GM19328 (cell line): ENCODE measurements around the gene SF3B6.
"Not testable (repeated sequence)": the region's sequence is repeated elsewhere in the genome, so short reads cannot be mapped to it uniquely, and the experiment has no call there.

ENCODE experiments used
- ATAC-seq: cut with Tn5 transposase; IDR thresholded peaks from one replicate; pipeline ENCODE4 v1.9.1; 2021; ENCODE audit warnings: mild to moderate bottlenecking, moderate library complexity; ENCODE audit not compliant: unreplicated experiment

SF3B6 gene

DNA sequence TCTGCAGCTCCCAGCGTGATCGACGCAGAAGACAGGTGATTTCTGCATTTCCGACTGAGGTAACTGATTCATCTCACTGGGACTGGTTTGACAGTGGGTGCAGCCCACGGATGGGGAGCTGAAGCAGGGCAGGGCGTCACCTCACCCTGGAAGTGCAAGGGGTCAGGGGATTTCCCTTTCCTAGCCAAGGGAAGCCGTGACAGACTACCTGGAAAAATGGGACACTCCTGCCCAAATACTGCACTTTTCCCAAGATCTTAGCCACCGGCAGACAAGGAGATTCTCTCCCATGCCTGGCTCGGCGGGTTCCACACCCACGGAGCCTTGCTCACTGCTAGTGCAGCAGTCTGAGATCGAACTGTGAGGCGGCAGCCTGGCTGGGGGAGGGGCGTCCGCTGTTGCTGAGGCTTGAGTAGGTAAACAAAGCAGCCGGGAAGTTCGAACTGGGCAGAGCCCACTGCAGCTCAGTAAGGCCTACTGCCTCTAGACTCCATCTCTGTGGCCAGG lies 19.1 kb upstream of the SF3B6 start:
- ATAC-seq, result not testable (repeated sequence)

DNA sequence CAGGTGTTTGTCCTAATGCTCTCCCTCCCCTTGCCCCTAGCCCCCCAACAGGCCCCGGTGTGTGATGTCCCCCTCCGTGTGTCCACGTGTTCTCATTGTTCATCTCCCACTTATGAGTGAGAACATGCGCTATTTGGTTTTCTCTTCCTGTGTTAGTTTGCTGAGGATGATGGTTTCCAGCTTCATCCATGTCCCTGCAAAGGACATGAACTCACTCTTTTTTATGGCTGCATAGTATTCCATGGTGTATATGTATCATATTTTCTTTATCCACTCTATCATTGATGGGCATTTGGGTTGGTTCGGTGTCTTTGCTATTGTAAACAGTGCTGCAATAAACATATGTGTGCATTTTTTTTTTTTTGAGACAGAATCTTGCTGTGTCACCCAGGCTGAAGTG lies 17.1 kb upstream of the SF3B6 start:
- ATAC-seq, result not testable (repeated sequence)

DNA sequence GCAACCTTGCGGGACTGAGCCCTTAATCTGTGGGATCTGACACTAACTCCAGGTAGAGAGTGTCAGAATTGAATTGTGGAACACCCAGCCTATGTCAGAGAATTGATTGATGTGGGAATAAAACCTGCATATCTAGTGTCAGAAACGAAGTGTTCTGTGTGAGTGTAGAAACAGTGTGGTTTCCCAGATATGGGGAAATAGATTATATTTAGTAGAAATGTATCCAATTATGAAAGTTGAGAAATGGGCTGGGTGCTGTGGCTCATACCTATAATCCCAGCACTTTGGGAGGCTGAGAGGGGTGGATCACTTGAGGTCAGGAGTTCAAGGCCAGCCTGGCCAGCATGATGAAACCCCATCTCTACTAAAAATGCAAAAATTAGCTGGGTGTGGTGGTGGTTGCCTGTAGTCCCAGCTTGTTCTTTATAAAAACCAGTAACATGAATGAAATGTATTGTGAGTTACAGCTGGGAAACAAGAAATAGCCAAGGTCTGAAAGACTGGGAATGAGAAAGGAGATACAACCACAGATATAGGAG lies 12.8 kb upstream of the SF3B6 start:
- no peak for ATAC-seq

DNA sequence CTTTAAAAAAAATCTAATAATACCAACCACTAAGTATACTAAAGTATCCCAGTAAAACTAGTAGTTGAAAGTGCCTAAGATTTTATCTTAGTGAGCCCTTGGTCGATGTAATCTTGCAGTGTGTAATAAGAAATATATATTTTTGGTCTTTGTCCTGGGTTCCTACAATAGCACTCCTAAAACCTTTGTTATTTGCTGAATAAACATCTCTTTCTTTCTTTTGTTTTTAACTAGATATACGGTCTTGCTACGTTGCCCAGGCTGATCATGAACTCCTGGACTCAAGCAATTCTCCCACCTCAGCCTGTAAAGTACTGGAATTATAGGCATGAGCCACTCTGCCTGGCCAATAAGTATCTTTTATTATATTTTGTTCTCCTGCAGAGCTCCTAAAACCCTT lies 10.9 kb upstream of the SF3B6 start:
- ATAC-seq, result no peak

DNA sequence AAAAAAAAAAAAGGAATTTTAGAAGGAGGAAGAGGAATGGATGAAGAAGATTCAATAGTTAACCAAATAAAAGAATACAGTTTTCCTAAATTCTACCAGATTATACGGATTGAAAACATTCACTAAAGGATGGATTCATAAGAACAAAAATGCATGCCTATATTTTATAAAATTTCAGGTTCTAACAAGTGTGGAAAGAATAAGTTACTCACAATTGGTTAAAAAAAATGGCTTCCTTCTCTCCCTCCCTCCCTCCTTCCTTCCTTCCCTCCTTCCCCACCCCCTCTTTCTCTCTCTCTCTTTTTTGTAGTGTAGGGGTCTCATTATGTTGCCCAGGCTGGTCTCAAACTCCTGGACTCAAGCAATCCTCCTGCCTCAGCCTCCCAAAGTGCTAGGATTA lies 10.1 kb upstream of the SF3B6 start:
- no peak for ATAC-seq

DNA sequence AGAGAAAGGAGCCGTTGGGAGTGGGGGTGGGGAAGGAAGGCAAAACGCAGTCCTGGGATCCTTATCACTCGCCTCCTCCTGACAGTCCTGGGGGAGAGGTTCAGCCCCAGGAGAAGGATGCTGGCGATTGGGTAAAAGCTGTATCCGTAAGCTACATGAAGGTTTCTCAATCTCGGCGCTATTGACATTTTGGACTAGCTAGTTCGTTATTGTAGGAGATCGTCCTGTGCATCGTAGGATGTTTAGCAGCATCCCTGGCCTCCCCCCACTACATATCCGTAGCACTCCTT lies 9.0 kb upstream of the SF3B6 start:
- no peak for ATAC-seq

DNA sequence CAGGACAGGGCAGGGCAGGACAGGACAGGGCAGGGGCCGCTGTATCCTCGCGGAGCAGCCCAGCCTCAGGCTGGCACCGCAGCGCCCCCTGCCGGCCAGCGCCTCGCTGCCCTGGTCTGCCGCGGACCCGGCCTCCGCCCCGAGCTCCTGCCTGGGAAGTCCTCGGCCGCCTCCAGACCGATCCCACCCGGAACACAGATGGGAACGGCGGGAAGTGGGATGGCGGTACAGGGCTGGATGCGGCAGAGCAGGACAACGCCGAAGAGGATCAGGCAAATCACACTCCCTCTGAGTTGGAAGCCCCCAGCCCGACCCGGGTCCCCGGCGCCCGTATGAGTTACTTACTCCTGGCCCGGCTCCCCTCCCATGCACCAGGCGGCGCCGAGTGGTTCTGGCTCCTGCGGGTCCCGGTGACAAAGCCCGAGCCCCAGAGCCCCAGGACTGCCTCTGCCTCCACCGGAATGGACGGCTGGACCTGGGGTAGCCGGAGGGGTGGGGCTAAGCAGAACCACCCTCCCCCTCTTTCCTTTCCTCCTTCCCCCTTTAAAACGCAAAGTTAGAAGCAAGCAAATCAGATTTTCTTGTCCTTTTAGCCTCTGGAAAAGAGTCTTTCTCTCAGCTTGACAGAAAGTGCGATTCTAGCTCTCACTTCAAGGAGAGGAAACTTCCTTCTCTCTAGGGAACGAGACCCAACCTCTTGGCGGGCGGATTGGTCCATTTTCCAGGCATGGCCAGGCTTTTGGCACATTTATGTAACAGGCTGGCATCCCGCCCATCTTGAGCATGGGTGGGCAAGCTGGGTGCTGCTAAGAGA lies 8.5 kb upstream of the SF3B6 start, which contains the start of gene TP53I3:
TP53I3 (minus strand) TSS at position 449 of the 814 bp plus-strand sequence. CDS start 508 bp downstream, outside the sequence.
- peak; percentile 67 for ATAC-seq

DNA sequence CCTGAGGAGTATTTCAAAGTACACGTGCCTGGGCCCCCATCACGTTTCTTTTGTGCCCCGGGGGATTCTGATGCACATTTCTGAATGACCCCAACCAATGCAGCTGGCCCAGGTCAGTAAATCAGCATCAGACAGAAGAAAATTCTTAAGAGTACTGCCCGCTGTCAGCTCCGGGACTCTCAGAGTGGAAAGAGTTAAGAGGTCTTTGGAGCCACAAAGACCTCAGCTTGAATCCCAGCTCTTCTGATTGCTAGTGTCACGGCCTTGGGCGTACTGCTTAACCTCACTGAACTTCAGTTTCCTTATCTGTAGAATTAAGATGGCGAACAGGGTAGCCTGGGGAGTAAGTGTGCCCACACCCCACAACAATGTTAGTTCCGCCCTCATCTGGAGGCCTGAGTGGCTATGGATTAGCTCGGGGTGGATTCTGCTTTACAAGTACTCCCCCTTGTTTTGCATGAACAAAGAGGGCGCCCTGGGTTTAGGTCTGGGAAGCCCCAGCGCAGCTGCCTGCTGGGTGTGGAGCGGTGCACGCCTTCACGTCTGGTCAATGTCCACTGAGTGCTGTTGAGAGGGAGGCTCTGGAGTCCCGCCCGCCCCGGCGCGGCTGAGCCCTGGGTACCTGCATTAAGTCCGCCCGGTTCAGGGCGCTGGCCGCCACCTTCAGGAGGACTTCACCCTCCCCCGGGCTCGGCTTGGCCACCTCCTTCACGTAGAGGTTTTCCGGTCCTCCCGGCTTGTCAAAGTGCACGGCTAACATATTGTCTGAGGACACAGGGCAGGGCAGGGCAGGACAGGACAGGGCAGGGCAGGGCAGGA lies 7.7 kb upstream of the SF3B6 start:
- peak; percentile 69 for ATAC-seq

DNA sequence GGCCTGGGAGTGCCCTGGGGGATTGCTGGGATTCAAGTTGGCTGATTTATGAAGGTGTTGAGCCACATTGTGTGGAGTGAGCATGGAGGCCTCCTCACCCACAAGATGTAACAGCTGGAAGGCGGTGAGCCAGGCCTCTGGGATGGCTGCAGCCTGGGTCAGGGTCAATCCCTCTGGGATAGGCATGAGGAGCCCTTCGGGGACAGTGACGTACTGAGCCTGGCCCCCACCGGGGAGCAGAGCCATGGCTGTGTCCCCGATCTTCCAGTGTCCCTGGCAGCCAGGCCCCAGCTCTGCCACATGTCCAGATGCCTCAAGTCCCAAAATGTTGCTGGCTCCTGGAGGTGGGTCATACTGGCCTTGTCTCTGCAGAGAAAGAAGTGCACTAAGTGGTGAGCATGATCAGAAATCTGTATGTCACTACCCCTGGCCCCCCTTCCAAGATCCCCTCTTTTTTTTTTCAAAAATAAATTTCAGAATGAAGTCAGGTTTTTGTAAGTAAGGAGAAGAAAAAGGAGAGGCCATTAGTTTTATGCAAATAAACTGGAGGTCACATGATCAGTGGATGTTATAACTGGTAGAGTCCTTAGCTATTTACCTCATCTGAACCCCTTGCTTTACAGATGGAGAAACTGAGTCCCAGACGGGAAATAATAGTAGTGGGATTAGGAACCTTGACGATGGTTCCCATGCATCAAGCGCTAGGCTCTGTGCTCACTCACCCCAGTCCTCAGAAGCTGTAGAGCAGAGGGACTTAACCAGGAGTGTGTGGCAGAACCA lies 6.9 kb upstream of the SF3B6 start:
- ATAC-seq, result no peak

DNA sequence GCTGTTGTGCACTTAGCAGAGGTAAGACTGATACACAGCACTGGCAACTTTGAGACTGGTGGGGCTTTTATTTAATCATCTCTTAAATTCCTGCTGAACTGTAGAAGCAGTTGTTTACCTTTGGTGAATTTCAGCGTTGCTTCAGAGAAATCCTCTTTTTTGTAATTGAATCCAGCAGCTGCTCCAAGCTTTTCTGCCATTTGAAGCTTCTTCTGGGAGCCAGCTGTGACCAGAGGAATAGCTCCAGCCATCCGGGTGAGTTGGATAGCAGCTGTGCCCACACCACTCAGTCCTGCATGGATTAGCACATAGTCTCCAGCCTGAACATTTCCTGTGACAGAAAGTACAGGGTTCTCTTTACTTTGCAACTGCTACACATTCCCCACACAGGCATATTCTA lies 4.6 kb upstream of the SF3B6 start:
- no peak for ATAC-seq

DNA sequence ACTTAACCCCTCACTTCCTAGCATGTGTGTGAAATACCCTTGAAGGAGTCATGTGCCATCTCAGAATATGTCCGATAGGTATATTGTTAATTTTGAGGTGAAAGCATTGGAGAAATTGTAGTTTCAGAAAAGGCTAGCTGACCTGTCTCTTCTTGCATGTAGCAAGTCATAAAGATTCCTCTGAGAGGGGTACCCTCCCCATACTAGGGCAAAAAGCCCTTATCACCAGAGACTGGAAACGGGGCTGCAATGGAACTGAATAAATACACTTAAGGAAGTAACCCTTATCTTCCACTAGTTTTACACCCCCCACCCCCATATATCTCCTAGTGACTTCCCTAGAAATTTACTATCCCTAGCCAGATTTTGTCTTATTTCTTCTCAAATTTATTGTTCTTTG lies 1.8 kb upstream of the SF3B6 start:
- no peak for ATAC-seq

DNA sequence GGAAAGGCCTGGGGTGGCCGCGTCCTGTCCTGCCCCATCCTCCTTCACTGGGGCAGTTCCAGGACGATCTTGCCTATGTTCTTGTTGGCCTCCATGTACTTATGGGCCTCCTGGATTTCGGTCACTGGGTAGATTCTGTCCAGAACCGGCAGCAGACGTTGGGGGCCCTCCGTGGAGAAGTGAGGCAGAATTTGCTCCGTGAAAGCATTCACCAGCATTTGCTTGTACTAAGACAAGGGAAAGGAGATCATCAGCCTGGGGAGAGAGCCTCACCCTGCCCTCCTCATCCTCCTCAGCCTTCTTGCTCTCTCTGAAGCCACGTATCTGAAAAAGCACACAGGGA lies 1.4 kb upstream of the SF3B6 start:
- ATAC-seq, result no peak

DNA sequence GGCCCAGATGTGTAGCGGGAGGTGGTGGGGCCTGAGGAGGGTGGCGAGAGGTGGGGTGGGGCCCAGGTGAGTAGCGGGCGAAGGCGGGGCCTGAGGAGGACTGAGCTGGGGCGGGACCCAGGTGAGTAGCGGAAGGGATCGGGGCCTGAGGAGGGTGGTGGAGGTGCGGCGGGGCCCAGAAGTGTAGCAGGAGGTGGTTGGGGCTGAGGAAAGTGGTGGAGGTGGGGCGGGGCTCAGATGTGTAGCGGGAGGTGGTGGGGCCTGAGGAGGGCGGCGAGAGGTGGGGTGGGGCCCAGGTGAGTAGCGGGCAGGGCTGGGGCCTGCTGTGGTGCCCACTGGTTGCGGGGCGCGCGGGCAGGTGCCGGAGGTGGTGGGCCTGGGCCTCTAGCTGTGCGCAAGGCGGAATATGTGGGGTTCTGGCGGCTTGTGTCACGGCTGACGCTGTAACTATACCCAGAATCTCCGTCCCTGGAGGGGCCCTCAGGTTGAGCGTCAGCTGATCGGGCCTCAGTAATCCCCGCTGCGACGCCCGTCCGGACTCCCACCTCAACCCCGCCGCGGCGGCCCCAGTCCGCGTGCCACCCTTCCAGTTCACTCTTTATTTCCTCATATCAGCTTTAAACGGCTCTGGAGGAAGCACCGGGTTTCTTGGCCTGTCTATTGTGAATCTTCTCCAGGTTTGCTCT lies 866 bp upstream of the SF3B6 start:
- peak; percentile 17 for ATAC-seq

DNA sequence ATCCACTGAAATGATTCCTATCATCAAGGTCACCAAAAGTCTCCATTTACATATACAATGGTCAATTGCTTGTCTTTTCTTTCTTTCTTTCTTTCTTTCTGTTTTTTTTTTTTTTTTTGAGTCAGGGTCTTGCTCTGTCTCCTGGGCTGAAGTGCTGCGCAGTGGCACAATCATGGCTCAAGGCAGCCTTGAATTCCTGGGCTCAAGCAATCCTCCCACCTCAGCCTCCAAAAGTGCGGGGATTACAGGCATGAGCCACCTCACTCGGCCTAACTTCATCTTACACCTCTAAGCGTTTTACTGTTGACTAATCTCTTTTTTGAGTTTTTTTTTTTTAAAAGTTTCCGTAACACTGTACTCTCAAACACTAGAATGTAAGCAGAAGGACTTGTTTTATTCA lies 867 bp downstream of the SF3B6 start:
- no peak for ATAC-seq

DNA sequence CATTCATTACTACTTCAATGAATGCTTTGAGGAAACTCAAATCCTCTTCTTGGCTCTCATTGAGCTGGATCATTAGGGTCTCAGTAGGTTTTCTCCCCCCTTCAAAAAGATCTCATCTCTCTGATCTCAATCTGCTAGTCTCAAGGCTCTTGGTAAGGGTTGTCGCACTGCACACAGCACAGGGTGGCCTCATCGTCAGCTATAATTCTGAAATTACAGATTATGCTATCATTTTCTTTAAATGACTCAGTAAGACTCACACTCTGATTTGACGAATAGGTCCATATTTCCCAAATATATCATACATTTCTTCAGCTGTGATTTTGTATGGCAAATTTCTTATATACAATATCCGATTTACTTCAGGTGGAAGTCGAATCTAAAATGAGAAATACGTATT lies 2.3 kb downstream of the SF3B6 start:
- ATAC-seq, result no peak

DNA sequence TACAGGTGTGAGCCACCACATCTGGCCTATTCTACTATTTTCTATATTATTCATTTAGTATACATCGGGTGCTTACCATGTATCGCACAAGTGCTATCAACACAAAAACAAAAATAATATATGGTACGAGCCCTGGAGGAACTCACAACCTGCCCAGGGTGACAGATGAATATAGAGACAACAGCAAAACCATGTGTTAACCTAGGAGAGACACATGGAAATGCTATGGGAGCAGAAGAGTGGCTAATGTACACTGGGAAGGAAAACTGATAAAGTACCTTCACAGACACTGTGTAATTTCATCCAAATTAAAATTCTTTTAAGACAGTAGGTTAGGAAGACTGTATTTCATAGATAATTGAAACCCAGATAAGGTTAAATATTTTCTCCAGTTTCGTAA lies 3.9 kb downstream of the SF3B6 start:
- ATAC-seq, result no peak

DNA sequence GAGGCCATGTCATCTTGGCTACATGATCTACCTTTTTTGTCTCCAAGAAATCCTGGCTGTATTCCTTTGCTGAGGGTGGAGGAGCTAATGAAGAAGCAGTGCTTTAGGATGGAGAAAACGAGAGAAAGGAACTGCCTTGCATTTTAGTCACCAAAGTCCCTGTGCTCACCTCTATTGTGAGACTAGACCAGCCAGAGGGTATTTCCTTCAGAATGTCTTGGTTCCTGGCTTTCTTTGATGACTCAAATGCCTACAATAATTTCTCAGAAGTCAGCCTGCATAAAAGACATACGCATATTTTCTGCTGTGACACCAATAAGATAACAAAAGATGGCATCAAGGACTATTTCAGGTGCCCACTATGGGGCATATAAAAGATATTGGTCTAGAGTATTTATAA lies 10.8 kb downstream of the SF3B6 start:
- no peak for ATAC-seq

DNA sequence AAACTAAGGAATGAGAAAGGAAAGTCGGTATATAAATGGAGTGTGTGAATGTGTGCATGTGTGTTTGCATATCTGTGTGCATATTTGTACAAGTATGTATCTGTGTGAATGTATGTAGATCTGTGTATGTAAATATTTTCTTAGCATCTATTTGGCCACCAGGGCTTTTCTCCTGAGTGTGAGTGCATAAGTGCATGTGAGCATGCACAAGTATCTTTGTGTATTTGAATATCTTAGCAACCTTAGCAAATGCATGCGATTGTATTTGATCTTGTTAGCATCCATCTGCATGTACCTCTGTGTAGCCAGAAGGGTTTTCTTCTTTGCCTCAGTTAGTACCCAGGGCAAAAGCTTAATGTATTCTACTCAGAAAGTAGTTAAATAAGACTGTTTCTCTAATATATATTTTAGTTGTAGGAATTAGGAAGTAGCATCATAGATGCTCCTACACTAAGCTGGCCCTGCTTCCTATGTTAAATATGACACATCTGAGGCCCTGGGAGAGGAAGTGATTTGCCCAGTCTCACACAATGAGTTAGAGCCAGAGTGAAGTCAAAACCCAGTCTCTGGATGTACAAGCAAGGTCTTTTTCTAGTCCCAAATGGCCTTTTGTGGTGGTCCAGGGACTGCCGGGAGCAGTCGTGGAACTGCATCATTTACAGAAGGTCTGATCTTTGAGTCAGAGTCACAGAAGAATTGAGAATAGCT lies 17.4 kb downstream of the SF3B6 start:
- ATAC-seq, result no peak

DNA sequence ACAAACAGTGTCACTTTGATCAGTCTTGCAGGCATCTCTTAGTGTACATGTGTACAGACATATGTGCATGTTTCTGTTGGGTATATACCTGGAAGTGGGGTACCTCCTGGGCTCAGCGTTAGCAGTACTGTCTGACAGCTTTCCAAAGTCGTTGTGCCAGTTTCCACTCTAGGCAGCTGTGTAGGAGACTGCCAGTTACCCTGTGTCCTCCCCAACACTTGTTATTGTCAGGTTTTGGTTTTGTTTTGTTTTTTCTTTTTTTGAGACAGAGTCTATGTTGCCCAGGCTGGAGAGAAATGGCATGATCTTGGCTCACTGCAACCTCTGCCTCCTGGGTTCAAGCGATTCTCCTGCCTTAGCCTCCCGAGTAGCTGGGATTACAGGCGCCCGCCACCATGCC lies 20.4 kb downstream of the SF3B6 start:
- ATAC-seq, result no peak

DNA sequence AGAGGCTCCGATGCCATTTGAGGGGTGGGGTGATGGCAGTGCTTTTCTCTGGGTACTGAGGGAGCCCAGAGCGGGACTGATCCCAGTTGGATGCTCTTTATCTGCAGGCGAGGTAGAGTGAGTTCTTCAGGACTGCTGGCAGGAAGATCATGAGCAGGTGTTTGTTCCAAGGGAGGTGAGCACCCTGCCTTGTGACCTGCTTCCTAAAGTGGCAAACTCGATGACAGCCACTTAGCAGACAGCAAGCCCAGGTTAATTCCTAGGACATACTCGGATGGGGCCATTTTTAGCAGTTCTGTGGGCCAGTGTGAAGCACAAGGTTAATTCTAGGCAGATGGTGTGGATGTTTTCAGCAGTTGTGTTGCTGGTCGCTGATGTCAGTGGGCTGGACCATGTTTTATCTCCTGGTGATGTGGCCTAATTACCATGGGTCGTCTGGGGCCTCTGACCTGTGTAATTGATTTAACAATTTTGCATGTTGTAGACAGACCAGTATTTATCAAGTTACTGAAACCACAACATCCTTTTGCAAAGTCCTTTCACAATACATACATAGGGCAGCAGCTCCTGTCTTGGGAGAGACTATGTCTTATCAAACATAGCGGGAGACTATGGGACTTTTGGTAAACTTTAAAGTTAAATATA lies 21.6 kb downstream of the SF3B6 start:
- no peak for ATAC-seq
